HepG2 (cell line): Measurements from ENCODE around the gene ARHGAP45. TPM values are rescaled to one million over a fixed set of nuclear protein-coding genes. Genes with fewer than 3 reads are reported as not detected.

Experiments
- ARNT ChIP-seq: fragments of 450-650 bp; IDR thresholded peaks from 2 replicates; pipeline ENCODE4 v1.6.1; 2017
- CBX1 ChIP-seq: IDR thresholded peaks from one replicate; pipeline ENCODE4 v1.6.1; 2016; ENCODE audit warnings: antibody characterized with exemption, low read depth
- CC2D1A ChIP-seq: sonication (generic); formaldehyde crosslinking; IDR thresholded peaks from 2 replicates; pipeline ENCODE4 v1.8.1; 2023; ENCODE audit warnings: mild to moderate bottlenecking, missing genetic modification reagents
- ETS1 ChIP-seq: sonication (generic); formaldehyde crosslinking; IDR thresholded peaks from 2 replicates; pipeline ENCODE4 v1.4.0; 2020; ENCODE audit warnings: missing genetic modification reagents
- GFI1 ChIP-seq: sonication (generic); formaldehyde crosslinking; IDR thresholded peaks from 2 replicates; pipeline ENCODE4 v1.5.0; 2020; ENCODE audit warnings: missing genetic modification reagents, mild to moderate bottlenecking, borderline replicate concordance
- HNRNPH1 ChIP-seq: fragments of 200-400 bp; formaldehyde crosslinking; optimal IDR thresholded peaks from 2 replicates; pipeline ENCODE3; 2017; ENCODE audit warnings: mild to moderate bottlenecking, low read depth, low read length
- KAT2B ChIP-seq: fragments of 150-350 bp; IDR thresholded peaks from 2 replicates; pipeline ENCODE4 v1.6.1; 2014; ENCODE audit warnings: low read depth, low read length, borderline replicate concordance
- KLF6 ChIP-seq: IDR thresholded peaks from 2 replicates; pipeline ENCODE4 v1.8.0; 2016; ENCODE audit warnings: missing biosample characterization, missing genetic modification reagents
- MBNL3 ChIP-seq: fragments of 250-450 bp; sonication (Bioruptor Pico); conservative IDR thresholded peaks from 2 replicates; pipeline ENCODE4 v1.8.0; 2022; ENCODE audit warnings: mild to moderate bottlenecking, inconsistent platforms
- NFKB2 ChIP-seq: sonication (generic); formaldehyde crosslinking; IDR thresholded peaks from 2 replicates; pipeline ENCODE4 v1.4.0; 2020; ENCODE audit warnings: missing genetic modification reagents, borderline replicate concordance
- NKX3-1 ChIP-seq: sonication (generic); formaldehyde crosslinking; IDR thresholded peaks from 2 replicates; pipeline ENCODE4 v1.5.0; 2020; ENCODE audit warnings: missing genetic modification reagents
- PREB ChIP-seq: sonication (generic); formaldehyde crosslinking; IDR thresholded peaks from 2 replicates; pipeline ENCODE4 v1.4.0; 2020; ENCODE audit warnings: missing genetic modification reagents
- SP140L ChIP-seq: sonication (generic); formaldehyde crosslinking; IDR thresholded peaks from 2 replicates; pipeline ENCODE4 v1.4.0; 2020; ENCODE audit warnings: missing genetic modification reagents, borderline replicate concordance
- XRCC5 ChIP-seq: fragments of 200-400 bp; formaldehyde crosslinking; optimal IDR thresholded peaks from 2 replicates; pipeline ENCODE3; 2017; ENCODE audit warnings: mild to moderate bottlenecking, low read length
- ZMYM3 ChIP-seq: sonication (generic); formaldehyde crosslinking; IDR thresholded peaks from 2 replicates; pipeline ENCODE4 v1.5.1; 2020; ENCODE audit warnings: mild to moderate bottlenecking, missing genetic modification reagents
- ZNF101 ChIP-seq: sonication (generic); formaldehyde crosslinking; IDR thresholded peaks from 2 replicates; pipeline ENCODE4 v1.4.0; 2020; ENCODE audit warnings: mild to moderate bottlenecking, low read depth, missing genetic modification reagents, borderline replicate concordance
- ZNF605 ChIP-seq: sonication (generic); formaldehyde crosslinking; IDR thresholded peaks from 2 replicates; pipeline ENCODE4 v1.8.0; 2022; ENCODE audit warnings: mild to moderate bottlenecking, missing genetic modification reagents
- ZNF670 ChIP-seq: sonication (generic); formaldehyde crosslinking; IDR thresholded peaks from 2 replicates; pipeline ENCODE4 v1.8.0; 2022; ENCODE audit warnings: mild to moderate bottlenecking, missing genetic modification reagents, borderline replicate concordance
- ZNF800 ChIP-seq: sonication (generic); formaldehyde crosslinking; IDR thresholded peaks from 2 replicates; pipeline ENCODE4 v1.4.0; 2020; ENCODE audit warnings: missing genetic modification reagents
- polyA plus RNA-seq, 8 experiments: library from polyadenylated mRNA; depleted of rRNA in 3 of 8; stranded (reverse) in 7 of 8; unstranded in 1 of 8; fragments of >200 nt; fragmentation: Illumina TruSeq in 4 of 8; extraction: Trizol in 4 of 8; gene quantifications; 2 replicates each; pipeline versions ENCODE4 v1.2.1 to v1.2.3, GENCODE V29; 2011 to 2016; ENCODE audit warnings: low read depth in 4 of 8, missing spikeins in 1 of 8, mixed read lengths in 1 of 8; ENCODE audit not compliant: insufficient read depth in 1 of 8
- total RNA-seq, 5 experiments: library from RNA; depleted of rRNA; stranded (reverse); fragments of >200 nt; fragmentation: Illumina TruSeq; extraction: Trizol; gene quantifications; 2 replicates each; pipeline ENCODE4 v1.2.3, GENCODE V29; 2016; ENCODE audit warnings: low read depth in 1 of 5
- TF ChIP-seq, protein P1 (sequence below), 2 experiments: sonication (generic) in 1 of 2; formaldehyde crosslinking in 1 of 2; IDR thresholded peaks; 2 replicates each; pipeline versions ENCODE4 v1.4.0 to v1.6.1; 2018 to 2020; ENCODE audit warnings: missing genetic modification reagents in 2 of 2, borderline replicate concordance in 1 of 2, low read depth in 1 of 2, mild to moderate bottlenecking in 1 of 2, missing biosample characterization in 1 of 2
- TF ChIP-seq, protein P2 (sequence below): sonication (generic); formaldehyde crosslinking; IDR thresholded peaks from 2 replicates; pipeline ENCODE4; 2020; ENCODE audit warnings: missing genetic modification reagents, mild to moderate bottlenecking, borderline replicate concordance

Gene ARHGAP45
- total and polyA plus RNA-seq, 2 of the 13 experiments (the other 11 are each of a cell fraction or from before 2014, with no cell fraction given), result 0.84 to 32.0 TPM

DNA sequence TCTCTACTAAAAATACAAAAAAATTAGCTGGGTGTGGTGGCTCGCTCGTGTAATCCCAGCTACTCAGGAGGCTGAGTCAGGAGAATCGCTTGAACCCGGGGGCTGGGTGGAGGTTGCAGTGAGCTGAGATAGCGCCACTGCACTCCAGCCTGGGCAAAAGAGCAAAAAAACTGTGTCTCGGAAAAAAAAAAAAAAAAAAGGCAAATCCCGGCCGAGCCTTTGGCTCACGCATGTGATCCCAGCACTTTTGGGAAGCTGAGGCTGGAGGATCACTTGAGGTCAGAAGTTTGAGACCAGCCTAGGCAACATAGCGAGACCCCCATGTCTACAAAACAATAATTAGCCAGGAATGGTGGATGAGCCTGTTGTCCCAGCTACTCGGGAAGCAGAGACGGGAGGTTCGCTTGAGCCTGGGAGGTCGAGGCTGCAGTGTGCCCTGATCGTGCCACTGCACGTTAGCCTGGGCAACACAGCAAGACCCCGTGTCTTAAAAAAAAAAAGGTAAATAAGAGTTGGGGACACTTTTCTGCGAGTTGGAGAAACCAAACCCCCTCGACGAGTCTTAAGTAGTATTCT lies 36.3 kb downstream of the ARHGAP45 start (continued):
- TF ChIP-seq ZNF605 (CRISPR knock-in tag), result no peak
- no peak for TF ChIP-seq NKX3-1 (CRISPR knock-in tag)
- no peak for TF ChIP-seq ZNF101 (CRISPR knock-in tag)
- TF ChIP-seq, protein P1, sequence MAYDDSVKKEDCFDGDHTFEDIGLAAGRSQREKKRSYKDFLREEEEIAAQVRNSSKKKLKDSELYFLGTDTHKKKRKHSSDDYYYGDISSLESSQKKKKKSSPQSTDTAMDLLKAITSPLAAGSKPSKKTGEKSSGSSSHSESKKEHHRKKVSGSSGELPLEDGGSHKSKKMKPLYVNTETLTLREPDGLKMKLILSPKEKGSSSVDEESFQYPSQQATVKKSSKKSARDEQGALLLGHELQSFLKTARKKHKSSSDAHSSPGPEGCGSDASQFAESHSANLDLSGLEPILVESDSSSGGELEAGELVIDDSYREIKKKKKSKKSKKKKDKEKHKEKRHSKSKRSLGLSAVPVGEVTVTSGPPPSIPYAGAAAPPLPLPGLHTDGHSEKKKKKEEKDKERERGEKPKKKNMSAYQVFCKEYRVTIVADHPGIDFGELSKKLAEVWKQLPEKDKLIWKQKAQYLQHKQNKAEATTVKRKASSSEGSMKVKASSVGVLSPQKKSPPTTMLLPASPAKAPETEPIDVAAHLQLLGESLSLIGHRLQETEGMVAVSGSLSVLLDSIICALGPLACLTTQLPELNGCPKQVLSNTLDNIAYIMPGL (CRISPR knock-in tag; IDR thresholded peaks at IDR 0.05; ENCODE audit: borderline replicate concordance in 1 of 2, low read depth in 1 of 2), result no peak; a peak in 1 of 4 replicates
- TF ChIP-seq CC2D1A, result no peak
- no peak for TF ChIP-seq SP140L (CRISPR knock-in tag)
- no peak for TF ChIP-seq HNRNPH1
- peak; percentile 8; the same call in 1 of the 2 replicates for TF ChIP-seq ZMYM3 (CRISPR knock-in tag)
- TF ChIP-seq PREB, result no peak
- TF ChIP-seq, protein P2, sequence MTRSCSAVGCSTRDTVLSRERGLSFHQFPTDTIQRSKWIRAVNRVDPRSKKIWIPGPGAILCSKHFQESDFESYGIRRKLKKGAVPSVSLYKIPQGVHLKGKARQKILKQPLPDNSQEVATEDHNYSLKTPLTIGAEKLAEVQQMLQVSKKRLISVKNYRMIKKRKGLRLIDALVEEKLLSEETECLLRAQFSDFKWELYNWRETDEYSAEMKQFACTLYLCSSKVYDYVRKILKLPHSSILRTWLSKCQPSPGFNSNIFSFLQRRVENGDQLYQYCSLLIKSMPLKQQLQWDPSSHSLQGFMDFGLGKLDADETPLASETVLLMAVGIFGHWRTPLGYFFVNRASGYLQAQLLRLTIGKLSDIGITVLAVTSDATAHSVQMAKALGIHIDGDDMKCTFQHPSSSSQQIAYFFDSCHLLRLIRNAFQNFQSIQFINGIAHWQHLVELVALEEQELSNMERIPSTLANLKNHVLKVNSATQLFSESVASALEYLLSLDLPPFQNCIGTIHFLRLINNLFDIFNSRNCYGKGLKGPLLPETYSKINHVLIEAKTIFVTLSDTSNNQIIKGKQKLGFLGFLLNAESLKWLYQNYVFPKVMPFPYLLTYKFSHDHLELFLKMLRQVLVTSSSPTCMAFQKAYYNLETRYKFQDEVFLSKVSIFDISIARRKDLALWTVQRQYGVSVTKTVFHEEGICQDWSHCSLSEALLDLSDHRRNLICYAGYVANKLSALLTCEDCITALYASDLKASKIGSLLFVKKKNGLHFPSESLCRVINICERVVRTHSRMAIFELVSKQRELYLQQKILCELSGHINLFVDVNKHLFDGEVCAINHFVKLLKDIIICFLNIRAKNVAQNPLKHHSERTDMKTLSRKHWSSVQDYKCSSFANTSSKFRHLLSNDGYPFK (CRISPR knock-in tag), result no peak
- no peak for TF ChIP-seq ETS1 (CRISPR knock-in tag)
- no peak for TF ChIP-seq NFKB2 (CRISPR knock-in tag)
- no peak for TF ChIP-seq MBNL3 (CRISPR knock-in tag)
- TF ChIP-seq KLF6 (CRISPR knock-in tag), result no peak
- TF ChIP-seq ZNF670 (CRISPR knock-in tag), result no peak
- TF ChIP-seq ARNT, result no peak
- no peak for TF ChIP-seq GFI1 (CRISPR knock-in tag)
- 0 out of 2 replicates have a peak, but pooled peaks have one; percentile 46 for TF ChIP-seq ZNF800 (CRISPR knock-in tag)
- no peak for TF ChIP-seq KAT2B
- TF ChIP-seq XRCC5, result no peak
- TF ChIP-seq CBX1, result no peak
